Lung (tissue), 5 donors: ENCODE data around the gene DDHD1. TPM values are rescaled to one million over a fixed set of nuclear protein-coding genes. Genes with fewer than 3 reads are reported as not detected.

Source experiments
- polyA plus RNA-seq, 2 donors: library from polyadenylated mRNA; stranded (reverse); fragments of 200-250 nt; gene quantifications; one replicate each; pipeline ENCODE4 v1.2.1, GENCODE V29; 2013
- small RNA-seq: library from RNA; depleted of rRNA; stranded (forward); fragments of <200 nt; gene quantifications from one replicate; pipeline ENCODE3, GENCODE V24; 2014; ENCODE audit warnings: low replicate concordance
- total RNA-seq, 2 donors: library from RNA; depleted of rRNA in 1 of 2; stranded (reverse); fragments of >200 nt in 1 of 2; gene quantifications; one replicate each; pipeline ENCODE4 v1.2.1, GENCODE V29; 2014 to 2021
- donor health status: Bipolar disorder and iron deficiency.
- donor health status: healthy.
- donor health status: DM: yes; HTN: yes; CAD: no.

DDHD1 gene
- total and polyA plus RNA-seq, 4 donors, result 3.6 to 38.0 (median 9.9) TPM

Small RNAs within 50 kb of the gene (small RNA-seq; reads per million reads assigned to genes)
- not detected for gene AL352979.1

Other genes starting within 250 kb of the DDHD1 start
- gene FERMT2, start 202.3 kb downstream of the DDHD1 start, total RNA-seq, result 100 to 1,000 TPM in 1 of 2 donors, 10 to 100 TPM in 1; 88.5 to 170 TPM
- 10 to 100 TPM; 33.2 to 44.8 TPM for gene FERMT2, start 202.3 kb downstream of the DDHD1 start, polyA plus RNA-seq